Measurements from ENCODE around the gene CEMP1.
A peak's percentile ranks its signal among the peaks of the same experiment; 100 is the strongest.
"Not testable (repeated sequence)": the region's sequence is repeated elsewhere in the genome, so short reads cannot be mapped to it uniquely, and the experiment has no call there.

Gene CEMP1

DNA sequence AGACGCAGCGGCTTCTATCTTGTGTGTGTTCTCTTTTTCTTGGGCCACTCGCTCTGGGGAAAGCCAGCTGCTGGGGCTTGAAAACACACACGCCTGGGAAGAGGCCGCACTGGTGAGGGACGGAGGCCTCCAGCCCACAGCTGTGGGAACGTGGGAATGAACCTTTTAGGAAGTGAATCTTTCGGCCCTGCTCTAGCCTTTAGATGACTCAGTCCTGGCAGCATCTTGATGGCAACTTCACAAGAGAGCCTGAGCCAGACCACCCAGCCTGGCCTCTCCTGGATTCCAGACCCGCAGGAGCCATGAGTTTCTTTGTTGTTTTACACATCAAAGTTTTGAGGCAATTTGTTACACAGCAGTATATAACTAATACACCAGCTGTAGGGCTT, 4.4 kb upstream of the CEMP1 start:
- DNase-seq: no peak

- not testable (repeated sequence) for DNase-seq
Observed at GRCh38 chr16:2534335-2534734, 3.1 kb upstream of the CEMP1 start.

- DNase-seq: no peak
Observed at GRCh38 chr16:2533912-2534311, 2.7 kb upstream of the CEMP1 start.

GRCh38 chr16:2533142-2533755, 2.0 kb upstream of the CEMP1 start:
- not testable (repeated sequence) for DNase-seq

DNA sequence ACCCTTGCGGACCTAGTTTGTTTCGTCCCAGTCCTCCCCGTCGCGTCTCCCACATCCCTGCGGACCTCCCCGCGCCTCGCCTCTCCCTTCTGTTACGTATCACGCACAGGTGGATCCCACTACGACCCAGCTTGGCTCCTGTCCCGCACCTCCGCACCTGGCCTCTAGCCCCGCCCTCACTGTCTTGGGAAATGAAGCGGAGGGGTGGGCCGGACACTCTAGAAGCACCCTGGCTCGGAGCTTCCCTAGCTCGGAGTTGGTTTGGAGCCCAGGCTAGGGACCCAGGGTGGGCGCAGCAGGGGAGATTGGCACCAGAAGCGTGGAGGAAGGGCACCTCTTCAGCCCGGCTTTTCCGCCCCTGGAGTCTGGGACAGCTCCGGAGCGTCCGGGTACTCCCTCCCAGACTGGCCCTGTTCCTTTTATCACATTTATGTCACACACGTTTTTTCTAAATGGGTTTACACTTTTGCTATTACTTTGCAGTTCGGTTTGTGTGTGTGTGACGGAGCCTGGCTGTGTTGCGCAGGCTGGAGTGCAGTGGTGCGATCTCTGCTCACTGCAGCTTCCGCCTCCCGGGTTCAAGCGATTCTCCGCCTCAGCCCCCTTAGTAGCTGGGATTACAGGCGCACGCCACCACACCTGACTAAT, 1.4 kb upstream of the CEMP1 start:
- DNase-seq: no peak

DNA sequence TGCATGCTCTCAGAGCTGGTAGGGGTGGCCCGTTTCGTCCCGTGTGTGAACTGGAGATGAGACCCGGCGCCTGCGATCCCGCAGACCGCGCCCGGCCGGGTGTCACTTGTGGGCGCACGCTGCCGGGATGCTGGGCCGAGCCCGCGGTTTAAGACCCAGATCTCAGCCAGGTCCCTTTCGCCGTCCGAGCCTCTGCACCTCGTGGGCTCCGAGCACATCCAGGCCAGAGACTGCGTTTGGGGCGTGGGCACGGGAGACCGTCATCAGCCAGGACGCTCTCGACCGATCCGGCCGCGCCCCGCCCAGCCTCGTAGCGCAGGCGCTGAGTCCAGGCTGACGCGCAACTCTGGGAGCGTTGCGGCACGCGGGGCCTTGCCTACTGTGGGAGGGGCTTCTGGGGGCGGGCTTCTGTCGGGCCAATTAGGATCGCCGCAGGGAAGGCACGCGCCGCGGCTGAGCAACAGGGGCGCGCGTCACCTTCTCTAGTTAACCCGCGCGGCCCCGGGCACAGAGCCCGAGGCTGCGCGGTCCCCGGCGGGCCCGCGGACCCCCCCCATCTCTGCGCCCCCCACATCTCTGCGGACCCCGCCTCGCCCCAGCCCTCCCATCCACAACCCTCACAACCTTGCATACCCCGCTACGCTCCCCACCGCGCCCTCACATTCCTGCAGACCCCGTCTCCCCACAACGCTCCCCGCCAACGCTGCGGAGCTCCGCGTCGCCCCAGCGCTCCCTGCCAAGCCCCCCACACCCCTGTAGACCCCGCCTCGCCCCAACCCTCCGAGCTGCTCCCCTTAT, 687 bp upstream of the CEMP1 start:
- peak; percentile 94 for DNase-seq

DNA sequence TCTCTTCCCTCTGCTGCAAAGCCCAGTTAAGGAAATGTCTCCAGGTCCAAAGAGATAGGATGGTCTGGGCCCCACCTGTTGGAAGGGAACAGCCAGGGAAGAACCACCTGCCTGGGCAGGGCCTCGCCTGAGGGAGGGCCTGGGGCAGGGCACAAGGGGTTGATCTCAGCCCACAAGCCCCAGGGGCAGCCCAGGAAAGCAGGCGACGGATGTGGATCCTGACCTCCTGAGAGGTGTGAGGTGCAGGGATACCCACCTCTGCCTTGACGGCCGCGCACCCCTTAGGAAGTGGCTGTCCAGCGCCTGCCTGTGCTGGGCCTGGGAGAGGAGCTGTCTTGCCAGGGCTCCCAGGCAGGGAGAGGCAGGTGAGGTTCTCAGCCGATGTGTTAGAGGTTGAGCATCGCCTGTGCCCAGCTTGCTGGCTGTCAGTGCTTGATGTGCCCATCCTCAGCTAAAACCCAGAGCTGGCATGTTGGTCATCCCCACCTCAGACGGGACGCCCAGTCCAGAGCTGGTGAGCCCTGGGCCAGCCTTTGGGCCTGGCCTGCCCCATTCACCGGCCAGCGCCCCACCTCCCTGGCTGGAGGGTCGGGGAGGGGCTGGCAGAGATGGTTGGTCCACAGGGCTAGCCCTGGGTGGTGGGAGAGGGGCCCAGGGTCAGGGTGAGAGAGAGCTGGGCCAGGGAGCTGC, 434 bp downstream of the CEMP1 start:
- no peak for DNase-seq

DNA sequence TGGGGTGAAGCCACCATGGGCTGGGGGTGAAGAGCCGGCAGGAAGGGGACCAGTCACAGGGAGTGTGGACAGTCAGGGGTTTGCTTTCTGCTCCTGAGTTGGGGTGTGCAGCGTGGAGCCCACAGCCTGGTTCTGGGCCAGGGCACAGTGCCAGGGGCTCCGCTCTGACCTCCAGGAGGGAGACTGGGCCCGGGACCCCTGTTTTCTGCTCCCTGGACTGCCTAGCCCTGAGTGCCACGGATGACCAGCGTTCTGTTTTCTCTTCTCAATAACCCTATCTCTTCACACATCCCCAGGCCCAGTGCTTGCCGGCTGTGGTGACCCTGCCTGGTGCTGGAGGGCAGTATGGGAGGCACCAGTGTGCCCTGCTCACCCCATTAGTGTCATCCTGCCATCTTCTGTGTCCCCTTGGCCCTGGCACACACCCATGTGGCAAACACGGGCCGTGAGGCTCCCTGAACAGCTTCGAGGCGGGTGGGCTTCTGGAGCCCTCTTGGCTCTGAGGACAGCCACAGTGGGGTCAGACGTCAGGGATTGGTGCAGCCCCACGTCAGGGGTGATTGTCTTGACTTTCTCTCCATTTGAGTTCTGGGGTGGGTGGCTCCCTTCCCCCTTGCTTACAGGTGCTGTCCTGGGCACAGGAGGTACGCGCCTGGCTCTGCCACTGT, 1.1 kb downstream of the CEMP1 start:
- no peak for DNase-seq

DNA sequence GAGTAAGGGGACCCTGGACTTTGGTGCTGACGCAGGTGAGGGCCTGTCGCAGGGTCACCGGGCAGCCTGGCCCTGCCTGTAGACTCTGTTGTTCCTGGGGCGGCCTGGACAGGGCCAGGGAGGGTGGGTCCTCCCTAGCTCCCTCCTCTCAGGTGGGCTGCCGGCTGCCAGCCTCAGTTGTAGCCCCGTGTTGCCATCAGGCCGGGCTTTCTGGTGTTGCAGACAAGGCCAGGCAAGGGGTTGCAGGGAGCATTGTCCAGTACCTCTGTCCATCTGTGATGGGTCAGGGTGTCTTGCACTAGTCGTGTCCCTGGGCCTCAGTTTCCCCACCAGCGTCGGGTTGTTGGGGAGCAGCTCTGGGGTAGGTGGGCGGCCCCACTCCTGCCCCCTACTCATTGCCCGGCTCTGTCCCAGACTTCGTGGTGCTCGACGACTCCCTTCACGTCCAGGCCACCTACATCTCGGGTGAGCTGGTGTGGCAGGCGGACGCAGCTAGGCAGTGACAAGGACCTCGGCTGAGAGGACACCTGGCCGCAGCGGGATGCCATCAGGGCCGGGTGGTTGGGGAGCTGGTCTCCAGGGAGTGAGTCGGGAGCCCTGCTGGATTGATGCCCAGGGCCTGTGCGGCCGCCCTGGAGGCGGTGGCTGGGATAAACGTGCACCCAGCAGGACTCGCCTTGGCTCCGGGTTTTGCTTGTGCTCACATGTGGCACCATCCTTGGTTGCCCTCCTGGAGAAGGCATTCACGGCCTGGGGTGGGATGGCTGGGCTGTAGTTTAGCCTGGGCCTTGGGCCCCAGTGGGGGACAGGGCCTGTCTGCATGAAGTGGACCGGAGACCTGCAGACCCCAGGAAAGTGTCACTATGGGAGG, 1.9 kb downstream of the CEMP1 start:
- no peak for DNase-seq

DNA sequence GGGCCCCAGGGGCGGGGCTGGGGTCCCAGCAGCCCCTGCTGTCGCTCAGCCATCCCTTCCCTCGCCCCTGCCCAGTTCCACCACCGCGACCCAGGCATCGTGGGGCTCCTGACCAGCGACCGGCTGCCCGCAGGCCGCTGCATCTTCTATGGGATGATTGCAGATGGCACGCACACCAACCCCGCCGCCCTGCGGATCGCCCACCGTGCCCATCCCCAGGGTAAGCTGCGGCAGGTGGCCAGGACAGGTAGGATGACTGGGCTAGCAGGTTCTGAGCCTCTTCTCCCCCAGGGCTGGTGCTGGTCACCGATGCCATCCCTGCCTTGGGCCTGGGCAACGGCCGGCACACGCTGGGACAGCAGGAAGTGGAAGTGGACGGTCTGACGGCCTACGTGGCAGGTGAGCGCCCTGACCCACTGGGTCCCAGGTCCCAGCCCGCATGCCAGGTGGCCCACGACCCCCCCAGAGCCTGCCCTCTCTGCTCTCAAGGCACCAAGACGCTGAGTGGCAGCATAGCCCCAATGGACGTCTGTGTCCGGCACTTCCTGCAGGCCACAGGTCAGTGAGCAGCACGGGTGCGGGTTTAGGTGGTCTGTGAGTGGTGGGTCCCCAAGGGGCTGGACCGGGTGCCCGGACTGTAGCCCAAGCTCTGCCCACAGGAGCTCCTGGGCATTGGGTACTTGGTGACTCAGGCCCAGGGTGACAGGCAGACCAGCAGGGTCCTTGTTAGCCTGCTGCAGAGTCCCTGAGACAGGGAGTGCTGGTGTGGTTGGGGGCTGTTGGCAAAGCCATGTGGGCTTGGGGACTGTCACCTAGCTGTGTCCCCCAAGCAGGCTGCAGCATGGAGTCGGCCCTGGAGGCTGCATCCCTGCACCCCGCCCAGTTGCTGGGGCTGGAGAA, 2.8 kb downstream of the CEMP1 start:
- DNase-seq: no peak

DNA sequence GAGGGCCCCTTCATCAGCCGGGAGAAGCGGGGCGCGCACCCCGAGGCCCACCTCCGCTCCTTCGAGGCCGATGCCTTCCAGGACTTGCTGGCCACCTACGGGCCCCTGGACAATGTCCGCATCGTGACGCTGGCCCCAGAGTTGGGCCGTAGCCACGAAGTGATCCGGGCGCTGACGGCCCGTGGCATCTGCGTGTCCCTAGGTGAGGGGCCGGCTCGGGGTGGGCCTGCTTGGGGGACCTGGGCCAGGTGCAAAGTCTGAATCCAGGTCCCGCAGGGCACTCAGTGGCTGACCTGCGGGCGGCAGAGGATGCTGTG, 3.5 kb downstream of the CEMP1 start:
- DNase-seq: no peak

- no peak for DNase-seq
Observed at GRCh38 chr16:2527071-2527783, 4.0 kb downstream of the CEMP1 start.

DNA sequence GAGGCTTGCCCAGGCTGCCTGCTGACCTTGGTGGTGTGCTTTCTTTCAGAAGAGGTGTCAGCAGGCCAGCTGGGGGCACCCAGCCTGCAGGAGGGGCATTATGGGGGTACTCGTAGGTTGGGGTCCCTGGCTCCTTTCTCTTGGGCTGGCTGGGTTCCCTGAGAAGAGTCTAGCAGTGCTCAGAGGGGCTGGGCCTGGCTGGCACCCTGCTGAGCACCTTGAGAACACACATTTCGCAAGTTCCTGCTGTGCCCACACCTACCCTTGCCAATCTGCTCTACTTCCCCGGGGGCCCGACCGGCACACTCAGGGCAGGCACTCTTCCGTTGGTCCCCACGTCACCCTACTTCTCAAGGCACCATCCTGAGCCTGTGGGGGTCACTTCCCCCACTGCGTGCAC, 5.1 kb downstream of the CEMP1 start:
- DNase-seq: no peak

DNA sequence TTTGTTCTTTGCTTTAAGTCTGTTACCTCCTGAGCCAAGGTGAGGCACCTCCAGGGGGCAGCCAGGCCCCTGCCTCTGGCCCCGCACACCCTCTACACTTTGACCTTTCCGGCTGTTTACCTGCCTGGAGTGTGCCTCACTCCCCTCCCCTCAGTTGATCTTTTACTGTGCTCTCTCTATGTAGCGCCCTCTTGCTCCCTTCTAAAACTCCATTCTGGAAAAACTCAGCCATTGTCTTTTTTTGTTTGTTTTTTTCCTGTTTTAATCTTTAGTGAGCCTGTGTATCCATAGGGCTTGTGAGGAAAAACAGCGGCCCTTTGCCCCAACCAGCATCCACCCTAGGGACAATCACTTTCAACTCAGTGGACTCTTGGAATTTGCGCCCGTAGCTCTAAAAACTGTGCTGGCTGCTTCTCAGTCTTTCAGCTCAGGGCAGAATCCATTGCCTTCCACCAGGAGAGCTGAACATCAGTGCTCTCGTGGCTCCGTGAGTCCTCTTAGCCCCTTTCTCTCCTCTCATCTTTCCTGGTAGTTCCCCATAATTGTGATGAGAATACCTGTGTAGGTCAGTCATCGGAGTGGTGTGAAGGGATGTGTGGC, 6.8 kb downstream of the CEMP1 start:
- no peak for DNase-seq

GRCh38 chr16:2523801-2524231, 7.4 kb downstream of the CEMP1 start:
- no peak for DNase-seq

DNA sequence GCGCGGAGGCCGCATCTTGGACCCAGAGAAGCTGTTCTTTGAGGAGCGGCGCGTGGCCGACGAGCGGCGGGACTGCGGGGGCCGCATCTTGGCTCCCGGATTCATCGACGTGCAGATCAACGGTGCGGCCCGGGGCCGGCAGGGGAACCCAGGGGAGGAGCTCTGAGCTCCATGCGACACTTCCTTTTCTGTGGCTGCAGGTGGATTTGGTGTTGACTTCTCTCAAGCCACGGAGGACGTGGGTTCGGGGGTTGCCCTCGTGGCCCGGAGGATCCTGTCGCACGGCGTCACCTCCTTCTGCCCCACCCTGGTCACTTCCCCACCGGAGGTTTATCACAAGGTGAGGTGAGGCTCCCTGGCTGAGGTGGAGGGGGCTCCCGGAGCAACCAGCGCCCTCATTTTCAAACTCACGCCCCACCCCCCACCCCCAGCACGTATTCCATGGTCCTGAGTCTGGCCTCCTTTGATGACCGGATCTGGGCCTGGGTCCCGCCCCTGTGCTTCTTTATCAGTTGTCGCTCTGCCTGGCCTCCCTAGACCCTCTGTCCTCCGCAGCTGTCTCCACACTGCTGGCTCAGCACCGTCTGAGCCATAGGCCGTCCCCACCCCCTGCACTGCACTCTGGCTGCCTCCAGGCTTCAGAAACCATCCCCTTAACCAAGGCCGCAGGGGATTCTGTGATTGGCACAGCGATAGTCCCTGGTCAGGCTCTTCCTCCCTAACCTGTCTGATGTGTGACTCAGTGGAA, 10.2 kb downstream of the CEMP1 start:
- DNase-seq: no peak

GRCh38 chr16:2520097-2520783, 11.0 kb downstream of the CEMP1 start, which contains the start of gene AMDHD2:
TSS of gene AMDHD2 (plus strand) at chr16:2520371. CDS start at chr16:2520459, 88 bp downstream.
- DNase-seq: peak; percentile 71

- DNase-seq: no peak
Observed at GRCh38 chr16:2519711-2520080, 11.5 kb downstream of the CEMP1 start.
